ENCODE measurements around the gene NADK. TPM values are rescaled to one million over a fixed set of nuclear protein-coding genes. Genes with fewer than 3 reads are reported as not detected.
"Not testable (repeated sequence)": the region's sequence is repeated elsewhere in the genome, so short reads cannot be mapped to it uniquely, and the experiment has no call there.

The NADK gene
- total RNA-seq, 1 donor from 2014 or later, result 48.4 TPM

DNA sequence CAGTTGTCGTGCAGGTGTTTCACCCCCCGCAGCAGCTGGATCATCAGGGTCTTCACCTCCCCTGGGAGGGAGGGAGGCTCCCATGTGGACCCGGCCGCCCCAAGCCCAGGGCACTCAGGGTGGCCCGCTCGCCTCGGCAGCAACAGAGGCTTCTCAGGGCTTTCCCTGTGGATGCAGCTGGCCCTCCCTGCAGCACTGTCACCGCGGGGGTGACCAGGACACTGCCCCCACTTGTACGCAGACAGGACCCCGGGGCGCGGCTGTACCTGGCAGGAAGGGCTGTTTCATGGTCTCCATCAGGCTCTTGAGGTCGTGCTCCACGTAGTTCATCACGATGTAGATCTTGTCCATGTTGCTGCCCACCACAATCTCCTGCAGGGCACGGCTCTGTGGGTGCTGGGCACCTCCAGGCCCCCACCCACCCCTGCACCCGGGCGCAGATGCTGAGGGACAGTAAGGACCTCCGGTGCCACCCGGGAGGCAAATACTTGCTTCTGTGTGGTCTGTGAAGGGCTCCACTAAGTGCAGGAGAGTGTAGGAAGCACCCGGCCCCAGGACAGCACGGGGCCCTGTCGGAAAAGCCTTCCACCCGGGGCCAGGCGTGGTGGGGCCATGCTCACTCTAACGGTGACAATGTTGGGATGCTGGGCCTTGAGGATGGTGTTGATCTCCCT, 73.8 kb downstream of the NADK start:
- DNase-seq (ENCODE audit: low read depth), result not testable (repeated sequence)

DNA sequence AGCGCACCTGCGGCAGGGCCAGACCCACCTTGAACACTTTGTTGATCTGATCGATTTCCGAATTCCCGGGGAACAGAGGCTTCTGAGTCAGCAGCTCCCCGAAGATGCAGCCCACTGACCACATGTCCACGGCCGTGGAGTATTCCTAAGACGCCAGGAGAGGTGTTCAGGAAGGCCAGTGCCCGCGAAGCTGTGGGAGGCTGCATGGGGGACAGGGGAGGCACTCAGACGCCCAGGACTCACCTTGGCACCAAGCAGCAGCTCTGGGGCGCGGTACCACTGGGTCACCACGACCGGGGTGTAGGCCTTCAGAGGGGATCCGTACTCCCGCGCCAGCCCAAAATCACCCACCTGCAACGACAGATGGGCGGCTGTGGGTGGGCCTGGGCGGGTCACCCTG, 74.5 kb downstream of the NADK start:
- no peak for DNase-seq (ENCODE audit: low read depth)

DNA sequence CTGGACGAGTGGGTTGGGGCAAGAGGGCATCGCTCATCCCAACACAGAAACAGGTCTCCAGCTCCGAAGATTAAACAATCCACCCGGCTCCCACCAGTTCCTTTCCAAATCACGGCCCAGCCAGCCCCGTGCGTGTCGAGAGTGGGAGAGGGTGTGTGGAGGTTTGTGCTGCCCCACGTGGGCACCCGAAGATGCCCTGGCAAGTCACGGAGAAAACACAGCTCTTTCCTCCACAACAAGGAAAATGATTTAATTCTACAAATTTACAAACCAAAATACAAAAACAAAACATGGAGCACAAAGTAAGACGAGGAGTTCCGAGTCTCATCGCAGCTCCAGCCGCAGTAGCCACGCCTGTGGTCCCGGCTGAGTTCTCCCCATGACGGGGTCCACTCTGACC, 75.8 kb downstream of the NADK start:
- DNase-seq (ENCODE audit: low read depth), result not testable (repeated sequence)

Other genes with a start within 250 kb of the NADK start
- gene TMEM240, start 237.8 kb downstream of the NADK start, total RNA-seq, result 0.35 and 1.1 TPM in 2 replicates
- 78.7 and 87.2 TPM in 2 replicates for gene SSU72, start 203.6 kb downstream of the NADK start, total RNA-seq
- 0.52 and 2.4 TPM in 2 replicates for gene FNDC10, start 178.3 kb downstream of the NADK start, total RNA-seq
- gene MIB2, start 163.0 kb downstream of the NADK start, total RNA-seq, result 32.0 and 68.2 TPM in 2 replicates
- 4.0 and 14.9 TPM in 2 replicates for gene MMP23B, start 146.3 kb downstream of the NADK start, total RNA-seq
- 6.9 and 15.5 TPM in 2 replicates for gene CDK11B, start 119.5 kb downstream of the NADK start, total RNA-seq
- 10.8 and 64.3 TPM in 2 replicates for gene SLC35E2B, start 85.7 kb downstream of the NADK start, total RNA-seq
- gene CDK11A, start 54.1 kb downstream of the NADK start, total RNA-seq, result 3.6 and 15.1 TPM in 2 replicates
- gene GNB1, start 112.6 kb upstream of the NADK start, total RNA-seq, result 109 and 209 TPM in 2 replicates
- 0.05 TPM in 1 of 2 replicates, not detected in the other for gene CALML6, start 136.8 kb upstream of the NADK start, total RNA-seq
- 0.35 TPM in 1 of 2 replicates, not detected in the other for gene TMEM52, start 140.8 kb upstream of the NADK start, total RNA-seq
- not detected in 2 replicates for gene CFAP74, start 225.3 kb upstream of the NADK start, total RNA-seq
- not detected in 2 replicates for gene GABRD, start 240.9 kb upstream of the NADK start, total RNA-seq

Data from renal cortical epithelial cell (primary cell).